Peyer's patch (tissue), 4 donors: ENCODE measurements around the gene TCF7L2.

Experiments
- POLR2A ChIP-seq, 2 donors: fragments of 450-650 bp; IDR thresholded peaks; one replicate each; pipeline ENCODE4 v1.5.1; 2017; ENCODE audit warnings: antibody characterized with exemption in 2 of 2, mild to moderate bottlenecking in 2 of 2, moderate library complexity in 2 of 2
- TF ChIP-seq, protein P1 (sequence below), 6 experiments: fragments of 450-650 bp in 4 of 6; fragments of 200-600 bp in 2 of 6; sonication (generic) in 1 of 6; IDR thresholded peaks; one replicate each; pipeline ENCODE4 v1.5.1; 2017 to 2019; ENCODE audit warnings: antibody characterized with exemption in 6 of 6, mild to moderate bottlenecking in 3 of 6, moderate library complexity in 1 of 6

DNA sequence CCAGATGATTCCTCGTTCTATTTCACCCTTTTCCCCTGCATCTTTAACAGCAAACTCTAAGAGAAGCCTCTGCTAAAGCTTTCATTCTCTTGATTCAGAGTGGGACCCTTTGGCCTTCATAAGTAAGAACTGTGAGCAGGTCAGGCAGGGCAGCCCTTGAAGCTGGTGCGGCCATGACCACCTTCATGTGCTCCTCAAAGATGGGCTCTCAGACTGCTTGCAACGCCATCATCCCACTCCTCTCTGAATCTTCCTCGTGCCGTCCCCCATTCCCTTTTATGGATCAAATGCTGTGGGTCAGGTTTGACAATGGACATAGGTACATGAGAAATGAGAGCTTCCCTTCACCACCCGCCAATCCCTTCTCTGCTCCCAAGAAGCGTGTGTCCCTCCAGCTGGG, 207.4 kb downstream of the TCF7L2 start:
- TF ChIP-seq, protein P1, sequence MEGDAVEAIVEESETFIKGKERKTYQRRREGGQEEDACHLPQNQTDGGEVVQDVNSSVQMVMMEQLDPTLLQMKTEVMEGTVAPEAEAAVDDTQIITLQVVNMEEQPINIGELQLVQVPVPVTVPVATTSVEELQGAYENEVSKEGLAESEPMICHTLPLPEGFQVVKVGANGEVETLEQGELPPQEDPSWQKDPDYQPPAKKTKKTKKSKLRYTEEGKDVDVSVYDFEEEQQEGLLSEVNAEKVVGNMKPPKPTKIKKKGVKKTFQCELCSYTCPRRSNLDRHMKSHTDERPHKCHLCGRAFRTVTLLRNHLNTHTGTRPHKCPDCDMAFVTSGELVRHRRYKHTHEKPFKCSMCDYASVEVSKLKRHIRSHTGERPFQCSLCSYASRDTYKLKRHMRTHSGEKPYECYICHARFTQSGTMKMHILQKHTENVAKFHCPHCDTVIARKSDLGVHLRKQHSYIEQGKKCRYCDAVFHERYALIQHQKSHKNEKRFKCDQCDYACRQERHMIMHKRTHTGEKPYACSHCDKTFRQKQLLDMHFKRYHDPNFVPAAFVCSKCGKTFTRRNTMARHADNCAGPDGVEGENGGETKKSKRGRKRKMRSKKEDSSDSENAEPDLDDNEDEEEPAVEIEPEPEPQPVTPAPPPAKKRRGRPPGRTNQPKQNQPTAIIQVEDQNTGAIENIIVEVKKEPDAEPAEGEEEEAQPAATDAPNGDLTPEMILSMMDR (IDR thresholded peaks at IDR 0.05): no peak
- TF ChIP-seq POLR2A (IDR thresholded peaks at IDR 0.05): no peak
